ENCODE measurements around the gene ILF2.

ILF2 gene

GRCh38 chr1:153659175-153659534, 11.6 kb downstream of the ILF2 start:
- ATAC-seq (ENCODE audit: insufficient read depth, low read depth) (no peak), DNase-seq (no peak)
- Histone ChIP-seq H2AFZ (ENCODE audit: low read depth, low read length) (peak overlapping the region; percentile 93), H3K27ac (ENCODE audit: low read length) (peak overlapping the region; percentile 90), H3K79me2 (ENCODE audit: insufficient read depth, low read length) (peaks cover 17% of the 10 kb centered on the region), H3K27me3 (ENCODE audit: insufficient read depth, low read length, poor library complexity) (no peaks in the 10 kb centered on the region), H4K20me1 (ENCODE audit: insufficient read depth, low read length) (peaks cover 5% of the 10 kb centered on the region; the same call in 1 of the 2 replicates), H3K36me3 (ENCODE audit: insufficient read depth, low read length) (peaks cover 40% of the 10 kb centered on the region), H3K4me2 (ENCODE audit: insufficient read depth, low read length) (peak overlapping the region; percentile 70), H3K4me3 (ENCODE audit: low read depth in 1 of 2, low read length in 2 of 2) (peak overlapping the region; percentile 67 to 85), H3K4me1 (ENCODE audit: insufficient read depth, low read length) (peaks cover 28% of the 10 kb centered on the region), H3K9ac (ENCODE audit: low read depth, low read length) (peak overlapping the region; percentile 79), H3K9me3 (ENCODE audit: insufficient read depth, low read length, severe bottlenecking) (no peaks in the 10 kb centered on the region)
- TF ChIP-seq CTCF (IDR thresholded peaks at IDR 0.05; ENCODE audit: borderline replicate concordance, extremely low read depth, low read length, poor library complexity, severe bottlenecking) (no peak), EZH2 (IDR thresholded peaks at IDR 0.05; ENCODE audit: borderline replicate concordance, low read depth, low read length, severe bottlenecking) (no peak)

- H2AFZ ChIP-seq (ENCODE audit: low read depth, low read length): peak within 1 kb of the TSS; percentile 93
- H3K4me3 ChIP-seq (ENCODE audit: low read depth in 1 of 2, low read length in 2 of 2): peak within 1 kb of the TSS; percentile 67 to 85
- H3K9ac ChIP-seq (ENCODE audit: low read depth, low read length): peak within 1 kb of the TSS; percentile 79
- H3K79me2 ChIP-seq (ENCODE audit: insufficient read depth, low read length): peaks cover 17% of the 10 kb centered on the region
- H3K27ac ChIP-seq (ENCODE audit: low read length): peak within 1 kb of the TSS; percentile 90
- no peaks in the 10 kb centered on the region for H3K9me3 ChIP-seq (ENCODE audit: insufficient read depth, low read length, severe bottlenecking)
- TF ChIP-seq EZH2 (IDR thresholded peaks at IDR 0.05; ENCODE audit: borderline replicate concordance, low read depth, low read length, severe bottlenecking) (no peak), CTCF (IDR thresholded peaks at IDR 0.05; ENCODE audit: borderline replicate concordance, extremely low read depth, low read length, poor library complexity, severe bottlenecking) (peak; percentile 32)
- H4K20me1 ChIP-seq (ENCODE audit: insufficient read depth, low read length): peaks cover 5% of the 10 kb centered on the region; the same call in 1 of the 2 replicates
- no peaks in the 10 kb centered on the region for H3K27me3 ChIP-seq (ENCODE audit: insufficient read depth, low read length, poor library complexity)
- ATAC-seq (ENCODE audit: insufficient read depth, low read depth) (peak; percentile 96), DNase-seq (peak; percentile 93)
- H3K4me2 ChIP-seq (ENCODE audit: insufficient read depth, low read length): peak within 1 kb of the TSS; percentile 70
- peaks cover 28% of the 10 kb centered on the region for H3K4me1 ChIP-seq (ENCODE audit: insufficient read depth, low read length)
- peaks cover 35% of the 10 kb centered on the region for H3K36me3 ChIP-seq (ENCODE audit: insufficient read depth, low read length)
Measured at GRCh38 chr1:153658400-153659174, 12.2 kb downstream of the ILF2 start, which contains the start of gene SNAPIN. Gene SNAPIN, plus strand, starts transcription at chr1:153658703. Its CDS starts 41 bp downstream, at chr1:153658744.

- Histone ChIP-seq H3K36me3 (ENCODE audit: insufficient read depth, low read length) (peaks cover 4% of the 10 kb centered on the region; the same call in 1 of the 2 replicates), H3K9me3 (ENCODE audit: insufficient read depth, low read length, severe bottlenecking) (no peaks in the 10 kb centered on the region), H3K4me2 (ENCODE audit: insufficient read depth, low read length) (no peak overlapping the region), H3K27me3 (ENCODE audit: insufficient read depth, low read length, poor library complexity) (no peaks in the 10 kb centered on the region), H3K4me3 (ENCODE audit: low read depth in 1 of 2, low read length in 2 of 2) (no peak overlapping the region), H3K79me2 (ENCODE audit: insufficient read depth, low read length) (peaks cover 17% of the 10 kb centered on the region), H3K27ac (ENCODE audit: low read length) (no peak overlapping the region), H2AFZ (ENCODE audit: low read depth, low read length) (no peak overlapping the region), H3K4me1 (ENCODE audit: insufficient read depth, low read length) (peaks cover 24% of the 10 kb centered on the region), H4K20me1 (ENCODE audit: insufficient read depth, low read length) (no peaks in the 10 kb centered on the region), H3K9ac (ENCODE audit: low read depth, low read length) (no peak overlapping the region)
- DNase-seq: no peak
- no peak for TF ChIP-seq CTCF (IDR thresholded peaks at IDR 0.05; ENCODE audit: borderline replicate concordance, extremely low read depth, low read length, poor library complexity, severe bottlenecking)
- no peak for TF ChIP-seq EZH2 (IDR thresholded peaks at IDR 0.05; ENCODE audit: borderline replicate concordance, low read depth, low read length, severe bottlenecking)
- no peak for ATAC-seq (ENCODE audit: insufficient read depth, low read depth)
Measured at GRCh38 chr1:153655333-153655732, 15.5 kb downstream of the ILF2 start.

All from DND-41 (cell line).